GM12891 (cell line): ENCODE data around the gene ZNF598.

Experiments
- POLR2A ChIP-seq: IDR thresholded peaks from 2 replicates; pipeline ENCODE4 v1.6.1; 2011; ENCODE audit warnings: low read depth, low read length, control low read depth
- POLR2AphosphoS5 ChIP-seq: IDR thresholded peaks from 2 replicates; pipeline ENCODE4 v1.6.1; 2011; ENCODE audit warnings: low read depth, low read length, control low read depth
- POU2F2 ChIP-seq: IDR thresholded peaks from 2 replicates; pipeline ENCODE4 v1.6.1; 2011; ENCODE audit warnings: low read depth, mild to moderate bottlenecking, control low read depth, low read length, moderate library complexity
- TAF1 ChIP-seq: IDR thresholded peaks from 2 replicates; pipeline ENCODE4 v1.6.1; 2011; ENCODE audit warnings: low read depth, low read length, control low read depth

DNA sequence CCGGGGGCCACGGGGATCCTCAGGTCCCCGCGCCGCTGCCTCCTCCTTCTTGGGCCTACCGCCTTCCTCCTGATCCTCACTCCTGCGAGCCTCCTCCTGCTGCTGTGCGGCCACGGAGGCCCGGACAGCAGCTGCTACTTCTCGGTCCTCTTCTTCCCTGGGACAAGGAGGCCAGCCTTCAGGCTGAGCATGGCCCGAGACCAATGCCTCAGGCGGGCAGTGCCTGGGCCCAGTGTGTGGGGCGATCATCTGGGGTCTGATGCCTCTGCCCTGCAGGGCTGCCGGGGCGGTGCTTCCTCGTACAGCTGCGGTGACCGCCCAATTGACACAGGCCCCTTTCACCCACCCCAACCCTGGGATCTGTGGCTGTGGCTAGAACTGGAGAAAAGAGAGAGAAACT is 8.6 kb downstream of the ZNF598 start:
- TF ChIP-seq POU2F2: no peak
- TF ChIP-seq POLR2A: no peak
- no peak for TF ChIP-seq POLR2AphosphoS5
- TF ChIP-seq TAF1: no peak
